ENCODE measurements around the gene MMP20.

- TF ChIP-seq CHD2 (IDR thresholded peaks at IDR 0.05; ENCODE audit: low read length, partially characterized antibody), result no peak
- no peak for TF ChIP-seq POLR2A (IDR thresholded peaks at IDR 0.05; ENCODE audit: low read length)
- TF ChIP-seq HOXA7 (CRISPR knock-in tag; IDR thresholded peaks at IDR 0.05), result no peak
- TF ChIP-seq ZFP36 (IDR thresholded peaks at IDR 0.05; ENCODE audit: borderline replicate concordance, partially characterized antibody), result no peak
- no peak for TF ChIP-seq USF2 (IDR thresholded peaks at IDR 0.05)
- TF ChIP-seq RFX5 (IDR thresholded peaks at IDR 0.05), result no peak
Observed at GRCh38 chr11:102615077-102615893, 9.8 kb downstream of the MMP20 start.

Data from A549 (cell line).